Dendritic cell treated with granulocyte-macrophage colony-stimulating factor and Interleukin-4, amounts not matched to agents 40 ng/mL and 50 ng/mL, for 4 days (primary cell): ENCODE measurements around the gene TTC4.
"Not testable (repeated sequence)": the region's sequence is repeated elsewhere in the genome, so short reads cannot be mapped to it uniquely, and the experiment has no call there.

ENCODE experiments used
- H3K27ac Mint-ChIP-seq: one replicate; pipeline ENCODE4 v1.8.0; 2022; ENCODE audit warnings: mild to moderate bottlenecking, mixed read lengths
- H3K27me3 Mint-ChIP-seq: one replicate; pipeline ENCODE4 v1.8.0; 2022; ENCODE audit warnings: mild to moderate bottlenecking, mixed read lengths
- H3K36me3 Mint-ChIP-seq: one replicate; pipeline ENCODE4 v1.8.0; 2022; ENCODE audit warnings: low read depth, mixed read lengths
- H3K4me1 Mint-ChIP-seq: one replicate; pipeline ENCODE4 v1.8.0; 2022; ENCODE audit warnings: low read depth, mixed read lengths
- H3K4me3 Mint-ChIP-seq: one replicate; pipeline ENCODE4 v1.8.0; 2022; ENCODE audit warnings: mild to moderate bottlenecking, moderate library complexity, mixed read lengths
- H3K9me3 Mint-ChIP-seq: one replicate; pipeline ENCODE4 v1.8.0; 2022; ENCODE audit warnings: mixed read lengths
- intact Hi-C: fragments of 100-400 bp; cut with micrococcal nuclease; formaldehyde crosslinking; loops from one replicate; pipeline ENCODE4 v1.15.0; 2022

The TTC4 gene

DNA sequence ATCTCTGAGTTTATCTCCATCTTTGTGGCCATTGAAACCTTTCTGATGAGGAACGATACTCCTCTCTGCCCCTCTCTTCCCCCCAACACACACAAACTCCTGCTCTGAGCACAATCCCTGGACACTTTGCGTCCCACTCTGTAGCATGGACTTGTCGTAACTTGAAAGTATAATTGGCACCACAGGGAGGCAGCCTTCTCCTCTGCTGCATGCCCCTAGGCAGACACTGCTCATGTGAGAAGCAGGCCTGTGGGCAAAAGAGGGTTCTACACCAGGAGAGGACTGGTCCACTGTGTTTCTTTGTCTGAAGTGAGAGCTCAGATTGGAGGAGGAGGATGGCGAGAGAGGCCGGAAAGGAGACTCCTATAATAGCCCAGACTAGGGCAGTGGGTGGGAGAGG lies 52.4 kb downstream of the TTC4 start:
- Mint-ChIP-seq H3K9me3 (no peaks in the 10 kb centered on the region), H3K36me3 (peaks cover 6% of the 10 kb centered on the region), H3K4me1 (peaks cover 7% of the 10 kb centered on the region), H3K27me3 (peaks cover 2% of the 10 kb centered on the region), H3K27ac (no peak overlapping the region), H3K4me3 (no peak overlapping the region)
- intact Hi-C loops, result loop anchor here (10.0 kb wide), 1 partner anchor 823 kb away; the partner anchor contains the start of genes IFT25 and LRRC42

DNA sequence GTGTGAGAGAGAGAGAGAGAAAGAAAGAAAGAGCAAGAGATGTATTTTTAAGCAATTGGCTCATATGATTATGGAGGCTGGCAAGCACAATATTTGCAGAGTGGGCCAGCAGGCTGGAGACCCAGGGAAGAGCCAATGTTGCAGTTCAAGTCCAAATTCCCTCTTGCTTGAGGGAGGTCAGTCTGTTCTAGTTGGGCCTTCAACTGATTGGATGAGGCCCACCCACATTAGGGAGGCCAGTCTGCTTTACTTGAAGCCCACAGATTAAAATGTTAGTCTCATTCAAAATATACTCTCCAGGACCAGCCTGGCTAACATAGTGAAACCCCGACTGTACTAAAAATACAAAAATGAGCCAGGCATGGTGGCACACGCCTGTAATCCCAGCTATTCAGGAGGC lies 57.3 kb downstream of the TTC4 start:
- Mint-ChIP-seq H3K4me1 (no peaks in the 10 kb centered on the region), H3K27ac (no peak overlapping the region), H3K27me3 (peaks cover 2% of the 10 kb centered on the region), H3K36me3 (no peaks in the 10 kb centered on the region), H3K9me3 (no peaks in the 10 kb centered on the region), H3K4me3 (no peak overlapping the region)
- intact Hi-C loops, result no loop called here

GRCh38 chr1:54774820-54775498 lies 59.3 kb downstream of the TTC4 start:
- no peaks in the 10 kb centered on the region for H3K27me3 Mint-ChIP-seq
- no peaks in the 10 kb centered on the region for H3K4me1 Mint-ChIP-seq
- intact Hi-C loops, result no loop called here
- no peaks in the 10 kb centered on the region for H3K36me3 Mint-ChIP-seq
- no peak overlapping the region for H3K4me3 Mint-ChIP-seq
- H3K27ac Mint-ChIP-seq, result no peak overlapping the region
- H3K9me3 Mint-ChIP-seq, result no peaks in the 10 kb centered on the region

- H3K27me3 Mint-ChIP-seq, H3K9me3 Mint-ChIP-seq, H3K36me3 Mint-ChIP-seq, H3K27ac Mint-ChIP-seq, H3K4me1 Mint-ChIP-seq, H3K4me3 Mint-ChIP-seq, intact Hi-C loops: not testable (repeated sequence)
Observed at GRCh38 chr1:54775828-54776721, 60.4 kb downstream of the TTC4 start.

- Mint-ChIP-seq H3K4me1 (no peaks in the 10 kb centered on the region), H3K27ac (no peak overlapping the region), H3K27me3 (no peaks in the 10 kb centered on the region), H3K36me3 (no peaks in the 10 kb centered on the region), H3K9me3 (no peaks in the 10 kb centered on the region), H3K4me3 (no peak overlapping the region)
- intact Hi-C loops, result no loop called here
Observed at GRCh38 chr1:54777011-54777410, 61.4 kb downstream of the TTC4 start.

GRCh38 chr1:54777431-54777830 lies 61.8 kb downstream of the TTC4 start:
- Mint-ChIP-seq H3K9me3 (no peaks in the 10 kb centered on the region), H3K4me3 (no peak overlapping the region), H3K27ac (no peak overlapping the region), H3K27me3 (no peaks in the 10 kb centered on the region), H3K4me1 (no peaks in the 10 kb centered on the region), H3K36me3 (no peaks in the 10 kb centered on the region)
- intact Hi-C loops, result no loop called here

GRCh38 chr1:54781023-54781723 lies 65.5 kb downstream of the TTC4 start:
- Mint-ChIP-seq H3K9me3 (no peaks in the 10 kb centered on the region), H3K27ac (no peak overlapping the region), H3K4me1 (no peaks in the 10 kb centered on the region), H3K4me3 (no peak overlapping the region), H3K27me3 (no peaks in the 10 kb centered on the region), H3K36me3 (no peaks in the 10 kb centered on the region)
- intact Hi-C loops, result no loop called here

DNA sequence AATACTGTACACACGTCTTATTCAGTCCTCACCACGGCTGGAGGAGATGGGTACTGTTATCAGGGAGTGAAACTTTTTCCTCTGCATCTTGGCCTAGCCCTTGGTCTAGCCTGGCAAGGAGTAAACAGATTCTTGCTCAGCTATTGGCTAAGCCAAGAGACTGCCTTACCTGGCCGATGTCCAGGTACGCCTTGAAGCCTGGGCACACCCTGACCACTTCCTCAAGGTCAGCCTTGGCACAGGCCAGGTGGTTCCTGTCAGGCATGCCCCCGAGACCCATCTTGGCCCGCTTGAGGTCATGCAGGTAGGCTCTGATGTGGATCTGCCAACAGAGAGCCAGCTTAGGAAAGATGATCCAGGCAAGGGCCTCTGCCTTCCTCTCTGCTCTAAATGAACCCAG lies 66.5 kb downstream of the TTC4 start:
- no peaks in the 10 kb centered on the region for H3K27me3 Mint-ChIP-seq
- H3K4me3 Mint-ChIP-seq, result no peak overlapping the region
- no peaks in the 10 kb centered on the region for H3K36me3 Mint-ChIP-seq
- intact Hi-C loops, result no loop called here
- no peak overlapping the region for H3K27ac Mint-ChIP-seq
- H3K4me1 Mint-ChIP-seq, result no peaks in the 10 kb centered on the region
- H3K9me3 Mint-ChIP-seq, result no peaks in the 10 kb centered on the region

GRCh38 chr1:54782588-54782987 lies 66.9 kb downstream of the TTC4 start:
- Mint-ChIP-seq H3K36me3 (no peaks in the 10 kb centered on the region), H3K27ac (no peak overlapping the region), H3K4me3 (no peak overlapping the region), H3K9me3 (no peaks in the 10 kb centered on the region), H3K27me3 (no peaks in the 10 kb centered on the region), H3K4me1 (no peaks in the 10 kb centered on the region)
- intact Hi-C loops, result no loop called here

DNA sequence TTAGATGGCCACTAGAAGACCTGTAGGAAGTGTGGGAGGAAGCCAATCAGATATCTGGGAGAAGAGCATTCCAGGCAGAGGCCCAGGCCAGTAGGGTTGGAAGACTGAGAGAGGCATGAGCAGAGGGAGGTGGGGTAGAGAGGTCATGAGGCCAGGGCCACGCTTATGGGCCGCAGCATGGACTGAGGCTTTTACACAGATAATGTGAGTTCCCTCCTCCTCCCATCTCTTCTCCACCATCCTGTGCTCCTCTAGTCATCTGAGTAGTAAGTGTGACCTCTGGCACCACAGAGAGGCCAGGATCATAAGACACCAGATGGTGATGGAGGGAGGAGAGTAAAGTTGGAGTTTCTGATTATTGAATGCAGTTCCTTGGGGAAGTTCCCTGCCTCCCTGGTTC lies 68.4 kb downstream of the TTC4 start:
- Mint-ChIP-seq H3K9me3 (no peaks in the 10 kb centered on the region), H3K27me3 (no peaks in the 10 kb centered on the region), H3K4me3 (no peak overlapping the region), H3K36me3 (no peaks in the 10 kb centered on the region), H3K27ac (no peak overlapping the region), H3K4me1 (no peaks in the 10 kb centered on the region)
- intact Hi-C loops, result no loop called here

GRCh38 chr1:54786778-54787177 lies 71.1 kb downstream of the TTC4 start:
- intact Hi-C loops, result no loop called here
- no peaks in the 10 kb centered on the region for H3K27me3 Mint-ChIP-seq
- no peak overlapping the region for H3K4me3 Mint-ChIP-seq
- no peaks in the 10 kb centered on the region for H3K36me3 Mint-ChIP-seq
- peaks cover 6% of the 10 kb centered on the region for H3K4me1 Mint-ChIP-seq
- no peak overlapping the region for H3K27ac Mint-ChIP-seq
- H3K9me3 Mint-ChIP-seq, result no peaks in the 10 kb centered on the region

DNA sequence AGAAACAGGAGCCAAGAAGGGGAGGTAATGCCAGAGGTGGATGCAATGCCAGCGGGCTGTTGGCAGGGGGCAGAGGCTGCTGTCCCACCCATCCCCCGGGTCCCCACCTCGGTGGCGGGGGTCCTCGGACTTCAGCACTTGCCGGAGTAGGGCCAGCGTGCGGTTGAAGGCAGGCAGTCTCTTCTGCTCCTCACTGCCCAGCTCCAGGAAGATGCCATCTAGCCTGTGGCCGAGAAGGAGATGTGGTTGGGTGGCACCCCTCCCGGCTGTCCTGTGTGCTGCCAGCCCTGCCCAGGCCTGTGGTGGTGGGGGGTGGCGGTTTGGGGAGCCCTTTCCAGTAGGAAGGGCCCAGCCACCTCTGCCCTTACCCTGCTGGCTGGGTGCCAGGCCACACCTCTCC lies 71.9 kb downstream of the TTC4 start:
- Mint-ChIP-seq H3K4me3 (no peak overlapping the region), H3K27ac (no peak overlapping the region), H3K9me3 (no peaks in the 10 kb centered on the region), H3K27me3 (no peaks in the 10 kb centered on the region), H3K4me1 (peaks cover 6% of the 10 kb centered on the region), H3K36me3 (no peaks in the 10 kb centered on the region)
- intact Hi-C loops, result no loop called here

GRCh38 chr1:54788459-54788858 lies 72.8 kb downstream of the TTC4 start:
- Mint-ChIP-seq H3K27ac (no peak overlapping the region), H3K36me3 (no peaks in the 10 kb centered on the region), H3K4me1 (peaks cover 6% of the 10 kb centered on the region), H3K4me3 (no peak overlapping the region), H3K9me3 (no peaks in the 10 kb centered on the region), H3K27me3 (no peaks in the 10 kb centered on the region)
- intact Hi-C loops, result no loop called here

DNA sequence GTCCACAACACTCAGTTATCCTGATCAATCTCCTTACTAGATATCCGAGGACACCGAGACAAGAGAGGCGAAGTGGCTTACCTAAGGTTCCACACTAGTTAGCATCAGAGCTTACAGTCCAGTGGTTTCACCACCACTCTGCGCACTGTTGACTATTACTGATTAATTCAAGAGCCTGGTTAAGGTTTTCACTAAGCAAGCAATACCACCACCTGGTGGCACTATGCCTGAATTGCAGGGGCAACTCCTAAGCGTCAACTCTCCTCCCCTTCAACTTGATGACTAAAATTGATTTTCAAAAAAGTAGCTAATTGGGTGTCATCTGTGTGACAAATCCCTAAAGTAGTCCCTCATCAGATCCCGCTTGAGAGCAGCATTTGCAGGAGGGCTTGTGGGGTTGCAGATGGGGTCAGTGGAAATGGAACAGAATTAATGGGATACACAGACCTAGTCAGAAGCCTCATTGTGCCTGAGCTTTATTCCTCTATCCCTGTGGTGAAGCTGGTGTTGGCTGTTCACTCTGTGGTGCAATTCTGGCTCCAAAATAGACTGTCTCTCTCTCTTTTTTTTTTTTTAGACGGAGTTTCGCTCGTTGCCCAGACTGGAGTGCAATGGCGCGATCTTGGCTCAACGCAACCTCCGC lies 76.3 kb downstream of the TTC4 start:
- H3K27me3 Mint-ChIP-seq, result no peaks in the 10 kb centered on the region
- no peaks in the 10 kb centered on the region for H3K36me3 Mint-ChIP-seq
- peaks cover 6% of the 10 kb centered on the region for H3K4me1 Mint-ChIP-seq
- H3K27ac Mint-ChIP-seq, result no peak overlapping the region
- H3K9me3 Mint-ChIP-seq, result no peaks in the 10 kb centered on the region
- H3K4me3 Mint-ChIP-seq, result no peak overlapping the region
- intact Hi-C loops, result loop anchor here (5.0 kb wide), 1 partner anchor 120 kb away; no protein-coding TSS in a partner anchor
